Esophagus squamous epithelium (tissue), 4 donors: ENCODE results near the gene CHST12.

Experiments
- CTCF ChIP-seq, 6 experiments: fragments of 450-650 bp in 4 of 6; fragments of 200-600 bp in 2 of 6; sonication (generic) in 2 of 6; IDR thresholded peaks; one replicate each; pipeline ENCODE4 v1.5.1; 2016 to 2019; ENCODE audit warnings: antibody characterized with exemption in 6 of 6, mild to moderate bottlenecking in 4 of 6, moderate library complexity in 4 of 6
- POLR2A ChIP-seq, 4 donors: fragments of 450-650 bp; IDR thresholded peaks; one replicate each; pipeline ENCODE4 v1.6.1; 2017; ENCODE audit warnings: antibody characterized with exemption in 4 of 4, mild to moderate bottlenecking in 4 of 4, moderate library complexity in 3 of 4

DNA sequence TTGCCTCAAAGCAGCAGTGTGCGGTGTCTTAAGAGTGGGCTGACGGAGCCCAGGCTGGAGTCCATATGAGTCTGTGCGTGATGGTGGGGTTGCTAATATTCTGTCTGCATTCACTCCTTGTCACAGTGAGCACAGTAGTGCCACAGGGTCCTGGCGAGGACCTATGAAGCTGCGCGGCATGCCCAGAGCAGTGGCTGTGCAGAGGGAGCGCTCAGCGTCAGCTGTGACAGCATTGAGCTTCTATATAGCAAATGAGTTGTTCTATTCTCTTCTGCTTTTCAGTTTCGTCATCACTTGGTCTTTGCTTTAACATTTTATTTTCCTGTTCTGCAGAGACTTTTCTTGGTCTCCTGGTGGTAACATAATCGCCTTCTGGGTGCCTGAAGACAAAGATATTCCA, 34.3 kb upstream of the CHST12 start:
- TF ChIP-seq CTCF (IDR thresholded peaks at IDR 0.05) (no peak), POLR2A (IDR thresholded peaks at IDR 0.05) (no peak)
